Endothelial cell of umbilical vein (primary cell): Measurements from ENCODE around the gene RFLNA. TPM values are rescaled to one million over a fixed set of nuclear protein-coding genes. Genes with fewer than 3 reads are reported as not detected.

Experiments
- BruUV-seq: library from RNA; stranded (reverse); fragments of 400-500 nt; replicated peaks from 2 replicates; lab custom pipeline; 2021; lab: Mats Ljungman, UMichigan
- CTCF ChIA-PET: fragments of 300-600, 350-600 bp; sonication (Branson Sonifier 250); formaldehyde crosslinking; loops from one replicate; lab custom pipeline; 2021; ENCODE audit warnings: antibody characterized with exemption, inconsistent platforms; lab: Charles Lee
- POLR2A ChIA-PET: fragments of 300-600, 350-600 bp; sonication (Branson Sonifier 250); formaldehyde crosslinking; loops from one replicate; lab custom pipeline; 2021; ENCODE audit warnings: antibody characterized with exemption, inconsistent platforms; lab: Charles Lee
- DNase-seq: peaks from one replicate; pipeline ENCODE4 v3.0.0-alpha.2; 2011; ENCODE audit warnings: low read depth, low spot score
- FAIRE-seq: peaks from 2 replicates; lab custom pipeline; 2011; peaks lifted over from hg19 to GRCh38; lab: Jason Lieb, UNC
- H2AFZ ChIP-seq: 2 replicates; pipeline ENCODE4 v1.6.0; 2012; ENCODE audit warnings: low read depth, low read length, control low read depth, inconsistent platforms
- H3K27ac ChIP-seq: 2 replicates; pipeline ENCODE4 v1.5.1; 2011; ENCODE audit warnings: low read depth, mild to moderate bottlenecking, control low read depth, low read length, moderate library complexity; ENCODE audit not compliant: insufficient read depth
- H3K27me3 ChIP-seq, 2 experiments: 2 replicates each; pipeline versions ENCODE4 v1.6.0 to v1.6.1; 2011; ENCODE audit warnings: low read length in 2 of 2, mixed read lengths in 1 of 2; ENCODE audit not compliant: control insufficient read depth in 2 of 2, insufficient read depth in 2 of 2
- H3K36me3 ChIP-seq, 2 experiments: 2 replicates in 1 of 2; 3 replicates in 1 of 2; pipeline ENCODE4 v1.5.1; 2011; ENCODE audit warnings: low read length in 2 of 2, mild to moderate bottlenecking in 1 of 2, moderate library complexity in 1 of 2; ENCODE audit not compliant: control insufficient read depth in 2 of 2, insufficient read depth in 2 of 2; ENCODE audit errors: extremely low read depth in 1 of 2
- H3K4me1 ChIP-seq: 3 replicates; pipeline ENCODE4 v1.5.1; 2011; ENCODE audit warnings: mild to moderate bottlenecking, low read length; ENCODE audit not compliant: control insufficient read depth, insufficient read depth; ENCODE audit errors: extremely low read depth
- H3K4me2 ChIP-seq: 2 replicates; pipeline ENCODE4 v1.6.1; 2011; ENCODE audit warnings: low read length, control low read depth, mixed read lengths; ENCODE audit not compliant: insufficient read depth
- H3K4me3 ChIP-seq, 3 experiments: fragments of 200-600 bp in 1 of 3; sonication (generic), shearing (Covaris generic) in 1 of 3; replicated peaks in 1 of 3; 2 replicates each; pipeline ENCODE4 v1.5.1; 2011 to 2016; ENCODE audit warnings: control low read depth in 3 of 3, low read length in 3 of 3, mild to moderate bottlenecking in 2 of 3, inconsistent platforms in 1 of 3, low read depth in 1 of 3, moderate library complexity in 1 of 3; ENCODE audit not compliant: insufficient read depth in 1 of 3
- H3K79me2 ChIP-seq: 2 replicates; pipeline ENCODE4 v1.6.0; 2012; ENCODE audit warnings: low read length, inconsistent platforms; ENCODE audit not compliant: control insufficient read depth, insufficient read depth
- H3K9ac ChIP-seq: replicated peaks from 2 replicates; pipeline ENCODE3; 2011; ENCODE audit warnings: low read length, control low read depth; ENCODE audit not compliant: insufficient read depth; ENCODE audit errors: extremely low read depth
- H3K9me1 ChIP-seq: replicated peaks from 3 replicates; pipeline ENCODE4 v1.6.0; 2011; ENCODE audit warnings: mild to moderate bottlenecking, low read length; ENCODE audit not compliant: control insufficient read depth, insufficient read depth; ENCODE audit errors: extremely low read depth
- H3K9me3 ChIP-seq: replicated peaks from 2 replicates; pipeline ENCODE4 v1.5.1; 2012; ENCODE audit warnings: low read length, inconsistent platforms; ENCODE audit not compliant: control insufficient read depth, insufficient read depth
- H4K20me1 ChIP-seq: replicated peaks from 2 replicates; pipeline ENCODE3; 2011; ENCODE audit warnings: mild to moderate bottlenecking, low read length; ENCODE audit not compliant: control insufficient read depth, insufficient read depth; ENCODE audit errors: extremely low read depth
- CTCF ChIP-seq, 2 donors: IDR thresholded peaks; 1 replicate in 1 of 2; 2 replicates in 1 of 2; pipeline ENCODE4 v1.5.1; 2011; ENCODE audit warnings: low read length in 2 of 2, mild to moderate bottlenecking in 2 of 2, moderate library complexity in 2 of 2, control low read depth in 1 of 2, inconsistent platforms in 1 of 2, low read depth in 1 of 2; ENCODE audit not compliant: insufficient read depth in 1 of 2; ENCODE audit errors: extremely low read depth in 1 of 2
- EZH2 ChIP-seq: IDR thresholded peaks from 2 replicates; pipeline ENCODE4 v1.6.1; 2012; ENCODE audit warnings: borderline replicate concordance, low read depth, mild to moderate bottlenecking, moderate library complexity, low read length, inconsistent platforms; ENCODE audit not compliant: severe bottlenecking
- FOS ChIP-seq: IDR thresholded peaks from 2 replicates; pipeline ENCODE4 v1.6.1; 2011; ENCODE audit warnings: mild to moderate bottlenecking, low read length, moderate library complexity, borderline replicate concordance; ENCODE audit not compliant: insufficient read depth
- GATA2 ChIP-seq: IDR thresholded peaks from 2 replicates; pipeline ENCODE4 v1.7.0; 2011; ENCODE audit warnings: low read depth, mild to moderate bottlenecking, moderate library complexity, mixed read lengths, low read length; ENCODE audit not compliant: insufficient read length, insufficient read depth
- JUN ChIP-seq: IDR thresholded peaks from 2 replicates; pipeline ENCODE4 v1.6.1; 2011; ENCODE audit warnings: borderline replicate concordance, low read depth; ENCODE audit not compliant: insufficient read length, insufficient read depth
- MAX ChIP-seq: IDR thresholded peaks from 2 replicates; pipeline ENCODE4 v1.6.1; 2011; ENCODE audit not compliant: insufficient read depth, insufficient read length
- MYC ChIP-seq: IDR thresholded peaks from one replicate; pipeline ENCODE4 v1.6.1; 2011; ENCODE audit warnings: mild to moderate bottlenecking, low read depth, low read length
- POLR2A ChIP-seq: IDR thresholded peaks from 2 replicates; pipeline ENCODE4 v1.6.1; 2012; ENCODE audit warnings: low read depth, mild to moderate bottlenecking, control low read depth, low read length
- POLR2AphosphoS5 ChIP-seq: IDR thresholded peaks from 2 replicates; pipeline ENCODE4 v1.6.1; 2012; ENCODE audit warnings: low read depth, mild to moderate bottlenecking, control low read depth, low read length, moderate library complexity; ENCODE audit not compliant: insufficient read depth
- dilution Hi-C: fragments of 300-500 bp; cut with MboI; formaldehyde crosslinking; loops from one replicate; pipeline ENCODE4 v1.15.0; 2019; ENCODE audit warnings: low sequenced_read_pairs; ENCODE audit not compliant: extremely low pct_ligation_motif_present
- intact Hi-C: fragments of 100-400 bp; cut with micrococcal nuclease; formaldehyde crosslinking; loops from one replicate; pipeline ENCODE4 v1.10.0; 2022
- polyA plus RNA-seq, 4 experiments: library from polyadenylated mRNA; depleted of rRNA in 3 of 4; stranded (reverse) in 3 of 4; unstranded in 1 of 4; fragments of >200 nt; gene quantifications; 2 replicates each; pipeline versions ENCODE4 v1.2.1 to v1.2.3, GENCODE V29; 2011 to 2012; ENCODE audit warnings: missing spikeins in 1 of 4
- total RNA-seq: library from RNA; stranded (reverse); gene quantifications from 2 replicates; pipeline ENCODE4 v1.2.3, GENCODE V29; 2021

Gene RFLNA
- total and polyA plus RNA-seq, 2 donors (not counting 3 experiments of a cell fraction or from before 2014, with no cell fraction given) = 19.7 to 24.5 TPM

GRCh38 chr12:124281309-124281708, 13.6 kb upstream of the RFLNA start:
- POLR2A ChIA-PET = no interaction called here
- peaks cover 10% of the 10 kb centered on the region for H3K4me1 ChIP-seq
- H3K4me2 ChIP-seq = no peak overlapping the region
- H4K20me1 ChIP-seq = no peaks in the 10 kb centered on the region
- no peaks in the 10 kb centered on the region for H3K9me1 ChIP-seq
- intact Hi-C loops (no loop called here), dilution Hi-C loops (no loop called here)
- H3K4me3 ChIP-seq = no peak overlapping the region
- H3K27me3 ChIP-seq = peaks cover 0 to 4% of the 10 kb centered on the region in 2 experiments
- H3K9me3 ChIP-seq = no peaks in the 10 kb centered on the region
- FAIRE-seq (no peak), DNase-seq (no peak)
- H3K9ac ChIP-seq = no peak overlapping the region
- no peaks in the 10 kb centered on the region for H3K36me3 ChIP-seq
- no peak for TF ChIP-seq JUN
- no peak for TF ChIP-seq GATA2
- TF ChIP-seq CTCF (IDR thresholded peaks at IDR 0.05; ENCODE audit: extremely low read depth in 1 of 2, insufficient read depth in 1 of 2, low read depth in 1 of 2, low read length in 2 of 2) = no peak
- no peak for TF ChIP-seq POLR2A
- TF ChIP-seq EZH2 = no peak
- no peak for TF ChIP-seq FOS
- TF ChIP-seq POLR2AphosphoS5 = no peak
- TF ChIP-seq MYC = no peak
- no peak for TF ChIP-seq MAX
- no peak overlapping the region for H2AFZ ChIP-seq
- BruUV-seq = no TSS peak
- H3K79me2 ChIP-seq = no peaks in the 10 kb centered on the region
- CTCF ChIA-PET = interaction anchor here (0.6 to 1.3 kb wide), 3 partner anchors 20 to 444 kb away, joined by 3 to 4 read pairs (median 3); no protein-coding TSS in a partner anchor
- H3K27ac ChIP-seq = no peak overlapping the region
